CD4-positive, alpha-beta T cell (primary cell): ENCODE results near the gene RYR3. TPM values are rescaled to one million over a fixed set of nuclear protein-coding genes. Genes with fewer than 3 reads are reported as not detected.

Source experiments
- ATAC-seq: fragments of 200-7000 bp; cut with Tn5 transposase; one replicate; pipeline ENCODE4 v1.10.0; 2022; ENCODE audit warnings: mild to moderate bottlenecking; ENCODE audit not compliant: poor library complexity
- CTCF ChIA-PET: fragments of 350-600 bp; sonication (Branson Sonifier 250); formaldehyde crosslinking; loops from one replicate; lab custom pipeline; 2021; ENCODE audit warnings: antibody characterized with exemption, inconsistent platforms; lab: Charles Lee
- POLR2A ChIA-PET: fragments of 350-600 bp; sonication (Branson Sonifier 250); formaldehyde crosslinking; loops from one replicate; lab custom pipeline; 2021; ENCODE audit warnings: antibody characterized with exemption, inconsistent platforms; lab: Charles Lee
- DNase-seq, 14 experiments: peaks; one replicate each; pipeline ENCODE4 v3.0.0-alpha.2; 2013 to 2020; ENCODE audit warnings: mixed read lengths in 2 of 14
- H3K27ac ChIP-seq, 2 donors: one replicate each; pipeline versions ENCODE4 v1.5.1 to v1.7.0; 2013; ENCODE audit warnings: low read length in 2 of 2, low read depth in 1 of 2, mild to moderate bottlenecking in 1 of 2
- H3K27me3 ChIP-seq, 2 experiments: 1 replicate in 1 of 2; 2 replicates in 1 of 2; pipeline versions ENCODE4 v1.6.1 to v1.7.0; 2013; ENCODE audit warnings: low read length in 2 of 2, control low read depth in 1 of 2, mild to moderate bottlenecking in 1 of 2, moderate library complexity in 1 of 2; ENCODE audit not compliant: insufficient read depth in 2 of 2, control insufficient read depth in 1 of 2
- H3K36me3 ChIP-seq: one replicate; pipeline ENCODE4 v1.6.1; 2013; ENCODE audit warnings: low read length, control low read depth; ENCODE audit not compliant: insufficient read depth
- H3K4me1 ChIP-seq: one replicate; pipeline ENCODE4 v1.6.1; 2013; ENCODE audit warnings: low read length, control low read depth; ENCODE audit not compliant: insufficient read depth
- H3K4me3 ChIP-seq: one replicate; pipeline ENCODE4 v1.5.1; 2013; ENCODE audit warnings: mild to moderate bottlenecking, low read length, moderate library complexity
- H3K9me3 ChIP-seq, 2 experiments: 1 replicate in 1 of 2; 2 replicates in 1 of 2; pipeline versions ENCODE4 v1.6.1 to v1.7.0; 2013; ENCODE audit warnings: low read length in 2 of 2, mild to moderate bottlenecking in 2 of 2, control low read depth in 1 of 2, moderate library complexity in 1 of 2; ENCODE audit not compliant: control insufficient read depth in 1 of 2, insufficient read depth in 1 of 2
- H3K27ac Mint-ChIP-seq: one replicate; pipeline ENCODE4 v1.8.0; 2020; ENCODE audit warnings: mixed read lengths
- H3K27me3 Mint-ChIP-seq: one replicate; pipeline ENCODE4 v1.8.0; 2021; ENCODE audit warnings: mixed read lengths
- H3K36me3 Mint-ChIP-seq: one replicate; pipeline ENCODE4 v1.8.0; 2021; ENCODE audit warnings: low read depth, mixed read lengths
- H3K4me1 Mint-ChIP-seq: one replicate; pipeline ENCODE4 v1.8.0; 2021; ENCODE audit warnings: low read depth, mixed read lengths
- H3K4me3 Mint-ChIP-seq: one replicate; pipeline ENCODE4 v1.8.0; 2020; ENCODE audit warnings: mild to moderate bottlenecking, mixed read lengths
- H3K9me3 Mint-ChIP-seq: one replicate; pipeline ENCODE4 v1.8.0; 2020; ENCODE audit warnings: mixed read lengths
- CTCF ChIP-seq: fragments of 200-600 bp; IDR thresholded peaks from one replicate; pipeline ENCODE4 v1.8.0; 2022; ENCODE audit warnings: antibody characterized with exemption, mild to moderate bottlenecking
- intact Hi-C, 2 experiments: fragments of 100-400 bp; cut with DNase I in 1 of 2; cut with micrococcal nuclease in 1 of 2; formaldehyde crosslinking; loops; one replicate each; pipeline versions ENCODE4 v1.15.1 to v1.9.0; 2023 to 2025; cut with DNase I, micrococcal nuclease
- total RNA-seq, 174 experiments: library from RNA in 2 of 174; stranded (reverse) in 2 of 174; gene quantifications; one replicate each; pipeline ENCODE4 v1.2.3 and lab custom pipeline; 2021 to 2026

RYR3 gene
- total RNA-seq, 2 experiments from 2014 or later, result not detected

GRCh38 chr15:33467146-33467815, 156.5 kb downstream of the RYR3 start:
- H3K4me1 ChIP-seq, result no peaks in the 10 kb centered on the region
- no peaks in the 10 kb centered on the region for H3K27me3 ChIP-seq
- ATAC-seq (no peak), DNase-seq (no peak)
- POLR2A ChIA-PET, result no interaction called here
- no peak overlapping the region for H3K4me3 ChIP-seq
- no peaks in the 10 kb centered on the region for H3K36me3 ChIP-seq
- H3K36me3 Mint-ChIP-seq, result no peaks in the 10 kb centered on the region
- intact Hi-C loops, result no loop called here
- CTCF ChIA-PET, result no interaction called here
- no peak overlapping the region for H3K27ac ChIP-seq
- no peak overlapping the region for H3K4me3 Mint-ChIP-seq
- H3K9me3 Mint-ChIP-seq, result no peaks in the 10 kb centered on the region
- H3K9me3 ChIP-seq, result no peaks in the 10 kb centered on the region
- H3K27ac Mint-ChIP-seq, result no peak overlapping the region
- peaks cover 4% of the 10 kb centered on the region for H3K27me3 Mint-ChIP-seq
- no peak for TF ChIP-seq CTCF
- no peaks in the 10 kb centered on the region for H3K4me1 Mint-ChIP-seq

- TF ChIP-seq CTCF, result no peak
- H3K36me3 ChIP-seq, result no peaks in the 10 kb centered on the region
- Mint-ChIP-seq H3K4me1 (no peaks in the 10 kb centered on the region), H3K36me3 (no peaks in the 10 kb centered on the region), H3K4me3 (no peak overlapping the region), H3K27me3 (peaks cover 4% of the 10 kb centered on the region), H3K27ac (no peak overlapping the region), H3K9me3 (no peaks in the 10 kb centered on the region)
- no peak overlapping the region for H3K4me3 ChIP-seq
- intact Hi-C loops, result no loop called here
- no peak for ATAC-seq
- no peak overlapping the region for H3K27ac ChIP-seq
- H3K27me3 ChIP-seq, result no peaks in the 10 kb centered on the region
- H3K9me3 ChIP-seq, result no peaks in the 10 kb centered on the region
- no peaks in the 10 kb centered on the region for H3K4me1 ChIP-seq
- ChIA-PET POLR2A (no interaction called here), CTCF (no interaction called here)
- DNase-seq, result no peak
Observed at GRCh38 chr15:33467816-33468163, 157.0 kb downstream of the RYR3 start.

DNA sequence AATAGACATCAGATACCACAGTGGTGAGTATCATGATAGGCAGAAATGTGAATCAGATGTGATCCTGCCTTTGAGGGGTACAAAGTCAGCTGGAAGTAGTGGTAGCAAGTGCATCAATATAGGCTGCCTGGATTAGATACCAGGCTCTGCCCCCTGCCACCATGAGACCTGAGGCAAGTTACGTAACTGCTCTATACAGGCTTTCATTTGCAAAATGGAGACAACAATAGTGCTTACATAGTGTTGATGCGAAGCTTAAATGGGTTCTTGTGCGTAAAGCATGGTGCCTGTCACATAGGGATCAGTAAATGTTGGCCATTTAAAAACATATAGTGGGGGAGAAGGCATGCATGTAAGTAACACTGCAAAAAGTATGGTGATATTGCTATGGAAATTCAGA, 158.0 kb downstream of the RYR3 start:
- Histone ChIP-seq H3K27me3 (no peaks in the 10 kb centered on the region), H3K9me3 (no peaks in the 10 kb centered on the region), H3K27ac (no peak overlapping the region), H3K36me3 (no peaks in the 10 kb centered on the region), H3K4me3 (no peak overlapping the region), H3K4me1 (no peaks in the 10 kb centered on the region)
- H3K4me3 Mint-ChIP-seq, result no peak overlapping the region
- ChIA-PET POLR2A (no interaction called here), CTCF (no interaction called here)
- no peak for DNase-seq
- ATAC-seq, result no peak
- H3K27me3 Mint-ChIP-seq, result no peaks in the 10 kb centered on the region
- H3K9me3 Mint-ChIP-seq, result no peaks in the 10 kb centered on the region
- no peaks in the 10 kb centered on the region for H3K36me3 Mint-ChIP-seq
- no peaks in the 10 kb centered on the region for H3K4me1 Mint-ChIP-seq
- no peak for TF ChIP-seq CTCF
- no peak overlapping the region for H3K27ac Mint-ChIP-seq
- intact Hi-C loops, result no loop called here
